K562 (cell line): ENCODE results near the gene AURKB. TPM values are rescaled to one million over a fixed set of nuclear protein-coding genes. Genes with fewer than 3 reads are reported as not detected.

Experiments
- ATAC-seq: fragments of 200-7000 bp; cut with Tn5 transposase; 3 replicates; pipeline ENCODE4 v1.9.1; 2020; ENCODE audit warnings: moderate library complexity
- BruUV-seq: library from RNA; stranded (reverse); fragments of 400-500 nt; replicated peaks from 2 replicates; lab custom pipeline; 2021; lab: Mats Ljungman, UMichigan
- CTCF ChIA-PET: fragments of 300-600 bp; formaldehyde crosslinking; extraction: SDS; loops from one replicate; lab custom pipeline; 2021; ENCODE audit warnings: low intra/inter-chr PET ratio; lab: Yijun Ruan, JAX
- POLR2A ChIA-PET: fragments of 300-600, 350-650 bp; sonication (Branson Sonifier 250); formaldehyde crosslinking; extraction: SDS; loops from one replicate; lab custom pipeline; 2021; ENCODE audit warnings: antibody characterized with exemption, inconsistent platforms; lab: Yijun Ruan, JAX
- DNase-seq, 4 experiments: peaks; one replicate each; pipeline versions ENCODE4 v3.0.0 to v3.0.0-alpha.2; 2011 to 2018; ENCODE audit warnings: low spot score in 3 of 4, mixed read lengths in 3 of 4; ENCODE audit errors: extremely low read depth in 1 of 4
- FAIRE-seq: peaks from 2 replicates; lab custom pipeline; 2011; peaks lifted over from hg19 to GRCh38; lab: Jason Lieb, UNC
- H2AFZ ChIP-seq: 2 replicates; pipeline ENCODE4 v1.6.0; 2011; ENCODE audit warnings: low read depth, low read length, control low read depth, inconsistent platforms
- H3K27ac ChIP-seq: fragments of 200-600 bp; 3 replicates; pipeline ENCODE4 v1.8.0; 2011; ENCODE audit warnings: low read depth, mild to moderate bottlenecking, control low read depth, inconsistent platforms, low read length, moderate library complexity, mixed read lengths; ENCODE audit errors: extremely low read depth
- H3K27me3 ChIP-seq, 2 experiments: fragments of 300-600 bp in 1 of 2; 2 replicates in 1 of 2; 3 replicates in 1 of 2; pipeline versions ENCODE4 v1.6.0 to v1.8.0; 2011; ENCODE audit warnings: inconsistent platforms in 2 of 2, low read length in 2 of 2, mild to moderate bottlenecking in 1 of 2, mixed read lengths in 1 of 2, moderate library complexity in 1 of 2; ENCODE audit not compliant: control insufficient read depth in 2 of 2, insufficient read depth in 2 of 2
- H3K36me3 ChIP-seq: fragments of 300-600 bp; 3 replicates; pipeline ENCODE4 v1.8.0; 2011; ENCODE audit warnings: mild to moderate bottlenecking, low read length, inconsistent platforms; ENCODE audit not compliant: control insufficient read depth, insufficient read depth
- H3K4me1 ChIP-seq, 2 experiments: fragments of 200-600 bp in 1 of 2; replicated peaks in 1 of 2; 2 replicates in 1 of 2; 3 replicates in 1 of 2; pipeline versions ENCODE4 v1.5.1 to v1.8.0; 2011; ENCODE audit warnings: inconsistent platforms in 2 of 2, low read length in 2 of 2, mild to moderate bottlenecking in 1 of 2, mixed read lengths in 1 of 2, moderate library complexity in 1 of 2; ENCODE audit not compliant: control insufficient read depth in 2 of 2, insufficient read depth in 2 of 2
- H3K4me2 ChIP-seq: 2 replicates; pipeline ENCODE4 v1.6.1; 2011; ENCODE audit warnings: low read length, control low read depth, inconsistent platforms, mixed read lengths; ENCODE audit not compliant: insufficient read depth
- H3K4me3 ChIP-seq: fragments of 200-600 bp; sonication (generic), shearing (Covaris generic); 2 replicates; pipeline ENCODE4 v1.5.1; 2016; ENCODE audit warnings: control low read depth, inconsistent platforms
- H3K79me2 ChIP-seq: fragments of 200-600 bp; 3 replicates; pipeline ENCODE4 v1.8.0; 2011; ENCODE audit warnings: low read length, inconsistent platforms; ENCODE audit not compliant: control insufficient read depth, insufficient read depth
- H3K9ac ChIP-seq, 2 experiments: 2 replicates each; pipeline versions ENCODE4 v1.6.0 to v1.6.1; 2011; ENCODE audit warnings: low read depth in 2 of 2, low read length in 2 of 2, control low read depth in 1 of 2, inconsistent platforms in 1 of 2, mild to moderate bottlenecking in 1 of 2, mixed read lengths in 1 of 2; ENCODE audit not compliant: insufficient read depth in 1 of 2
- H3K9me1 ChIP-seq: one replicate; pipeline ENCODE4 v1.6.0; 2011; ENCODE audit warnings: inconsistent platforms, mild to moderate bottlenecking, low read length, moderate library complexity; ENCODE audit not compliant: control insufficient read depth, insufficient read depth
- H3K9me3 ChIP-seq: replicated peaks from 2 replicates; pipeline ENCODE4 v1.5.1; 2011; ENCODE audit warnings: low read depth, low read length, inconsistent platforms; ENCODE audit not compliant: control insufficient read depth, insufficient read depth
- H4K20me1 ChIP-seq: replicated peaks from 2 replicates; pipeline ENCODE4 v1.6.1; 2011; ENCODE audit warnings: low read length, inconsistent platforms, mixed read lengths; ENCODE audit not compliant: control insufficient read depth, insufficient read depth
- BCOR ChIP-seq: fragments of 450-650 bp; IDR thresholded peaks from 2 replicates; pipeline ENCODE4 v1.6.1; 2016
- GATAD2B ChIP-seq: fragments of 450-650 bp; IDR thresholded peaks from 2 replicates; pipeline ENCODE4 v1.6.1; 2017; ENCODE audit warnings: mild to moderate bottlenecking, borderline replicate concordance
- HNRNPLL ChIP-seq: fragments of 200-400 bp; formaldehyde crosslinking; IDR thresholded peaks from 2 replicates; pipeline ENCODE4 v1.6.1; 2017; ENCODE audit warnings: low read length, low read depth, mild to moderate bottlenecking; ENCODE audit not compliant: poor library complexity, severe bottlenecking
- RBM34 ChIP-seq: fragments of 200-400 bp; formaldehyde crosslinking; IDR thresholded peaks from 2 replicates; pipeline ENCODE4 v1.6.1; 2018; ENCODE audit warnings: low read length, borderline replicate concordance; ENCODE audit not compliant: insufficient read depth
- ZNF146 ChIP-seq: IDR thresholded peaks from one replicate; pipeline ENCODE4 v1.6.1; 2018; ENCODE audit warnings: missing compliant biosample characterization; ENCODE audit not compliant: unreplicated experiment
- ZNF609 ChIP-seq: sonication (generic); formaldehyde crosslinking; IDR thresholded peaks from 2 replicates; pipeline ENCODE4 v1.8.1; 2023; ENCODE audit warnings: missing genetic modification reagents, mild to moderate bottlenecking, borderline replicate concordance
- WGBS: fragments of 100-300 bp; shearing (Covaris generic); methylation state at CpG from one replicate; pipeline ENCODE4 v1.1.6; 2016; ENCODE audit warnings: low coverage, mixed read lengths; ENCODE audit not compliant: insufficient coverage; ENCODE audit errors: missing lambda C conversion rate; 5-methylcytosine and 5-hydroxymethylcytosine counted together
- in situ Hi-C: fragments of 300-500 bp; cut with MboI; formaldehyde crosslinking; loops from 4 replicates; pipeline ENCODE4 v1.15.0; 2018; ENCODE audit warnings: inconsistent platforms, mixed read lengths
- intact Hi-C: fragments of 100-400 bp; cut with micrococcal nuclease; formaldehyde crosslinking; loops from 2 replicates; pipeline ENCODE4 v1.14.2; 2022
- polyA plus RNA-seq, 8 experiments: library from polyadenylated mRNA; depleted of rRNA in 4 of 8; stranded (reverse) in 5 of 8; unstranded in 3 of 8; fragments of >200 nt; fragmentation: Nextera tagmentation in 2 of 8; fragmentation: Illumina TruSeq in 1 of 8; extraction: Ambion mirVana in 2 of 8; extraction: Trizol in 1 of 8; gene quantifications; 2 replicates each; pipeline versions ENCODE4 v1.2.1 to v1.2.3, GENCODE V29; 2011 to 2014; ENCODE audit warnings: inconsistent platforms in 1 of 8, missing spikeins in 1 of 8
- total RNA-seq, 7 experiments: library from RNA; depleted of rRNA in 6 of 7; stranded (reverse); fragments of >200 nt in 6 of 7; fragmentation: Illumina TruSeq in 2 of 7; extraction: Trizol in 2 of 7; gene quantifications; 2 replicates each; pipeline versions ENCODE4 v1.2.1 to v1.2.3, GENCODE V29; 2011 to 2021; ENCODE audit warnings: low replicate concordance in 1 of 7

The AURKB gene
- total and polyA plus RNA-seq, 9 of the 15 experiments (the other 6 are each of a cell fraction or from before 2014, with no cell fraction given), result 27.2 to 114 (median 74.8) TPM

GRCh38 chr17:8244768-8245167 lies 34.4 kb upstream of the AURKB start:
- no peak overlapping the region for H3K4me2 ChIP-seq
- no peaks in the 10 kb centered on the region for H3K9me3 ChIP-seq
- POLR2A ChIA-PET, result interaction anchor here (1.4 kb wide), 1 partner anchor 12 kb away, joined by 3 read pairs; no protein-coding TSS in a partner anchor
- TF ChIP-seq GATAD2B (no peak), RBM34 (no peak), ZNF146 (peak; percentile 93), HNRNPLL (no peak), BCOR (0 out of 2 replicates have a peak, but pooled peaks have one; percentile 26), ZNF609 (CRISPR knock-in tag) (no peak)
- in situ Hi-C loops (no loop called here), intact Hi-C loops (no loop called here)
- H3K79me2 ChIP-seq, result peaks cover 45% of the 10 kb centered on the region
- no peaks in the 10 kb centered on the region for H4K20me1 ChIP-seq
- 98% methylated on average over 8 of the region's 8 CpGs for WGBS
- no peaks in the 10 kb centered on the region for H3K27me3 ChIP-seq
- H3K27ac ChIP-seq, result no peak overlapping the region
- no peak for FAIRE-seq
- H3K9me1 ChIP-seq, result no peaks in the 10 kb centered on the region
- no TSS peak for BruUV-seq
- H3K9ac ChIP-seq, result no peak overlapping the region
- CTCF ChIA-PET, result no interaction called here
- no peak for ATAC-seq
- H3K4me1 ChIP-seq, result peaks cover 0 to 5% of the 10 kb centered on the region in 2 experiments; a peak in 2 of 5 replicates
- H3K4me3 ChIP-seq, result no peak overlapping the region
- H2AFZ ChIP-seq, result no peak overlapping the region
- DNase-seq, result no peak
- H3K36me3 ChIP-seq, result peaks cover 33% of the 10 kb centered on the region; the same call in 2 of the 3 replicates
